K562 (cell line): ENCODE results near the gene CCDC9. TPM values are rescaled to one million over a fixed set of nuclear protein-coding genes. Genes with fewer than 3 reads are reported as not detected.

Experiments used
- ATF7 ChIP-seq: fragments of 450-650 bp; IDR thresholded peaks from 2 replicates; pipeline ENCODE4 v1.7.1; 2014; ENCODE audit warnings: mild to moderate bottlenecking, moderate library complexity
- BACH1 ChIP-seq: fragments of 200-800 bp; sonication (Bioruptor generic); IDR thresholded peaks from 2 replicates; pipeline ENCODE4 v1.6.1; 2016; ENCODE audit warnings: missing genetic modification characterization, missing compliant biosample characterization
- ELF1 ChIP-seq: fragments of 200-800 bp; sonication (Bioruptor generic); IDR thresholded peaks from 2 replicates; pipeline ENCODE4 v1.6.1; 2016; ENCODE audit warnings: missing genetic modification characterization, missing compliant biosample characterization
- HBP1 ChIP-seq: fragments of 450-650 bp; formaldehyde crosslinking; IDR thresholded peaks from 2 replicates; pipeline ENCODE4 v1.4.0; 2022; ENCODE audit warnings: missing genetic modification characterization
- IFI16 ChIP-seq: fragments of 250-450 bp; sonication (Bioruptor Pico); IDR thresholded peaks from 2 replicates; pipeline ENCODE4 v2.1.2; 2022; ENCODE audit warnings: mild to moderate bottlenecking, inconsistent platforms
- MLX ChIP-seq, 2 experiments: fragments of 450-650 bp in 1 of 2; sonication (generic) in 1 of 2; formaldehyde crosslinking; conservative IDR thresholded peaks; 2 replicates each; pipeline versions ENCODE4 v1.4.0 to v1.8.1; 2020 to 2022; ENCODE audit warnings: mild to moderate bottlenecking in 1 of 2, missing genetic modification reagents in 1 of 2
- MXI1 ChIP-seq: IDR thresholded peaks from 2 replicates; pipeline ENCODE4 v1.6.1; 2011; ENCODE audit warnings: low read depth, mild to moderate bottlenecking, improper control_type of control experiment, low read length
- NBN ChIP-seq: fragments of 450-650 bp; IDR thresholded peaks from 2 replicates; pipeline ENCODE4 v1.6.1; 2016; ENCODE audit warnings: low read depth, mild to moderate bottlenecking
- RBBP5 ChIP-seq: fragments of 200-600 bp; sonication (generic); IDR thresholded peaks from 2 replicates; pipeline ENCODE4 v1.6.1; 2012; ENCODE audit warnings: borderline replicate concordance, mild to moderate bottlenecking, low read length, control low read depth, inconsistent platforms; ENCODE audit not compliant: insufficient read depth, poor library complexity, severe bottlenecking
- SRF ChIP-seq, 2 experiments: fragments of 250-450, 450-650 bp in 1 of 2; sonication (Bioruptor Pico) in 1 of 2; sonication (generic) in 1 of 2; formaldehyde crosslinking; IDR thresholded peaks; 2 replicates each; pipeline versions ENCODE4 v1.5.0 to v1.5.1; 2020 to 2022; ENCODE audit warnings: mild to moderate bottlenecking in 1 of 2, missing genetic modification reagents in 1 of 2
- TEAD2 ChIP-seq: fragments of 450-650 bp; IDR thresholded peaks from 2 replicates; pipeline ENCODE4 v1.6.1; 2016; ENCODE audit warnings: missing genetic modification characterization, control low read depth, missing compliant biosample characterization
- TOE1 ChIP-seq, 2 experiments: fragments of 450-650 bp in 1 of 2; sonication (generic) in 1 of 2; formaldehyde crosslinking in 1 of 2; IDR thresholded peaks; 2 replicates each; pipeline versions ENCODE4 v1.7.1 to v1.8.0; 2016 to 2022; ENCODE audit warnings: borderline replicate concordance in 2 of 2, mild to moderate bottlenecking in 2 of 2, antibody characterized with exemption in 1 of 2, inconsistent platforms in 1 of 2, low read depth in 1 of 2, missing genetic modification reagents in 1 of 2, moderate library complexity in 1 of 2
- ZBTB7A ChIP-seq: IDR thresholded peaks from 2 replicates; pipeline ENCODE4 v1.6.1; 2011; ENCODE audit warnings: low read depth, mild to moderate bottlenecking, low read length, moderate library complexity, borderline replicate concordance; ENCODE audit not compliant: control insufficient read depth
- ZC3H8 ChIP-seq: fragments of 450-650 bp; IDR thresholded peaks from 2 replicates; pipeline ENCODE4 v1.6.1; 2017
- ZNF239 ChIP-seq: fragments of 250-450 bp; sonication (Bioruptor Pico); IDR thresholded peaks from 2 replicates; pipeline ENCODE4 v1.4.0; 2020; ENCODE audit warnings: mild to moderate bottlenecking
- ZNF263 ChIP-seq: sonication (generic); formaldehyde crosslinking; IDR thresholded peaks from 2 replicates; pipeline ENCODE4 v1.8.0; 2022; ENCODE audit warnings: mild to moderate bottlenecking, missing genetic modification reagents, borderline replicate concordance
- ZNF444 ChIP-seq: fragments of 250-450 bp; sonication (Bioruptor Pico); IDR thresholded peaks from 2 replicates; pipeline ENCODE4 v1.4.0; 2020; ENCODE audit warnings: mild to moderate bottlenecking, moderate library complexity
- ZNF583 ChIP-seq: fragments of 250-450 bp; sonication (Bioruptor Pico); IDR thresholded peaks from 2 replicates; pipeline ENCODE4 v1.4.0; 2020
- polyA plus RNA-seq, 8 experiments: library from polyadenylated mRNA; depleted of rRNA in 4 of 8; stranded (reverse) in 5 of 8; unstranded in 3 of 8; fragments of >200 nt; fragmentation: Nextera tagmentation in 2 of 8; fragmentation: Illumina TruSeq in 1 of 8; extraction: Ambion mirVana in 2 of 8; extraction: Trizol in 1 of 8; gene quantifications; 2 replicates each; pipeline versions ENCODE4 v1.2.1 to v1.2.3, GENCODE V29; 2011 to 2014; ENCODE audit warnings: inconsistent platforms in 1 of 8, missing spikeins in 1 of 8
- total RNA-seq, 7 experiments: library from RNA; depleted of rRNA in 6 of 7; stranded (reverse); fragments of >200 nt in 6 of 7; fragmentation: Illumina TruSeq in 2 of 7; extraction: Trizol in 2 of 7; gene quantifications; 2 replicates each; pipeline versions ENCODE4 v1.2.1 to v1.2.3, GENCODE V29; 2011 to 2021; ENCODE audit warnings: low replicate concordance in 1 of 7
- TF ChIP-seq, protein P1 (sequence below): sonication (generic); formaldehyde crosslinking; IDR thresholded peaks from 2 replicates; pipeline ENCODE4 v1.8.0; 2022; ENCODE audit warnings: missing genetic modification reagents, mild to moderate bottlenecking, moderate library complexity, borderline replicate concordance
- TF ChIP-seq, protein P2 (sequence below), 2 experiments: fragments of 450-650 bp; IDR thresholded peaks; 2 replicates each; pipeline ENCODE4 v1.6.1; 2018; ENCODE audit warnings: mild to moderate bottlenecking in 2 of 2, low read depth in 1 of 2; ENCODE audit not compliant: partially characterized antibody in 2 of 2

The CCDC9 gene
- total and polyA plus RNA-seq, 9 of the 15 experiments (the other 6 are each of a cell fraction or from before 2014, with no cell fraction given) = 0.23 to 38.6 (median 8.4) TPM

DNA sequence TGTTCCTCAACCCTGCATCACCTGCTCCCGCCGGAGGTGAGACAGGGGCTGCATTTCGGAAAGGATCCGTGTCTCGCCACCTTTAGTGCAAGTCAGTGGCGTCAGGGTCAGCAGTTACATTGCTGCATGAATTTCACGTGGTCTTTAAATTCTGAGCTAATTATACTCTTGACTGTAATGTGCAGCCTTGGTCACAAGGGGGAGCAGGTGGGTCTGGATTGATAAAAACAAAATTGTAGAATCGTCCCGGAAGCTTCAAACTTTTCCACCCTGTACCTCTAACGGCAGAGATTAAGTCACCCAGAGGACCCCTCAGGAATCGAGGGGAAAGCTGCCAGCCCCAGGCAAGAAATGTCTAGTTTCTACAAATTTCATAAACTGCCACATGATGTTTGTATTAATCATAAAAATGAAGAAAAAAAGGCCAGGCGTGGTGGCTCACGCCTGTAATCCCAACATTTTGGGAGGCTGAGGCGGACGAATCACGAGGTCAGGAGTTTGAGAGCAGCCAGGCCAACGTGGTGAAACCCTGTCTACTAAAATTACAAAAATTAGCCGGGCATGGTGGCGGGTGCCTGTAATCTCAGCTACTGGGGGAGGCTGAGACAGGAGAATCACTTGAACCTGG lies 45.5 kb upstream of the CCDC9 start (continued):
- 0 out of 2 replicates have a peak, but pooled peaks have one; percentile 36 for TF ChIP-seq HBP1
- peak; percentile 35; the same call in 1 of the 2 replicates for TF ChIP-seq ZBTB7A
- TF ChIP-seq ATF7 = peak; percentile 84
- TF ChIP-seq, protein P1, sequence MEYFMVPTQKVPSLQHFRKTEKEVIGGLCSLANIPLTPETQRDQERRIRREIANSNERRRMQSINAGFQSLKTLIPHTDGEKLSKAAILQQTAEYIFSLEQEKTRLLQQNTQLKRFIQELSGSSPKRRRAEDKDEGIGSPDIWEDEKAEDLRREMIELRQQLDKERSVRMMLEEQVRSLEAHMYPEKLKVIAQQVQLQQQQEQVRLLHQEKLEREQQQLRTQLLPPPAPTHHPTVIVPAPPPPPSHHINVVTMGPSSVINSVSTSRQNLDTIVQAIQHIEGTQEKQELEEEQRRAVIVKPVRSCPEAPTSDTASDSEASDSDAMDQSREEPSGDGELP (CRISPR knock-in tag) = peak; percentile 12; the same call in 1 of the 2 replicates
- no peak for TF ChIP-seq ZNF263 (CRISPR knock-in tag)
- no peak for TF ChIP-seq MLX (CRISPR knock-in tag; conservative IDR thresholded peaks at IDR 0.05)
- peak; percentile 71; the same call in 1 of the 2 replicates for TF ChIP-seq TOE1 (IDR thresholded peaks at IDR 0.05; ENCODE audit: borderline replicate concordance)
- TF ChIP-seq TOE1 (CRISPR knock-in tag; IDR thresholded peaks at IDR 0.05; ENCODE audit: borderline replicate concordance, low read depth) = no peak
- peak; percentile 41; the same call in 1 of the 2 replicates for TF ChIP-seq TEAD2 (tag)
- TF ChIP-seq NBN = 0 out of 2 replicates have a peak, but pooled peaks have one; percentile 35
- peak; percentile 3; the same call in 1 of the 2 replicates for TF ChIP-seq IFI16 (CRISPR knock-in tag)
- no peak for TF ChIP-seq ZNF444
- peak; percentile 68; the same call in 1 of the 2 replicates for TF ChIP-seq ZNF239 (CRISPR knock-in tag)
- peak in 1 of 2 experiments; percentile 46; a peak in 1 of 4 replicates for TF ChIP-seq SRF (CRISPR knock-in tag; IDR thresholded peaks at IDR 0.05)
- peak; percentile 70; the same call in 1 of the 2 replicates for TF ChIP-seq ELF1 (tag)
- TF ChIP-seq BACH1 (tag) = peak; percentile 83
- no peak for TF ChIP-seq MXI1
- TF ChIP-seq ZC3H8 = no peak
- TF ChIP-seq RBBP5 = no peak
- peak; percentile 91 for TF ChIP-seq ZNF583 (CRISPR knock-in tag)
- TF ChIP-seq, protein P2, sequence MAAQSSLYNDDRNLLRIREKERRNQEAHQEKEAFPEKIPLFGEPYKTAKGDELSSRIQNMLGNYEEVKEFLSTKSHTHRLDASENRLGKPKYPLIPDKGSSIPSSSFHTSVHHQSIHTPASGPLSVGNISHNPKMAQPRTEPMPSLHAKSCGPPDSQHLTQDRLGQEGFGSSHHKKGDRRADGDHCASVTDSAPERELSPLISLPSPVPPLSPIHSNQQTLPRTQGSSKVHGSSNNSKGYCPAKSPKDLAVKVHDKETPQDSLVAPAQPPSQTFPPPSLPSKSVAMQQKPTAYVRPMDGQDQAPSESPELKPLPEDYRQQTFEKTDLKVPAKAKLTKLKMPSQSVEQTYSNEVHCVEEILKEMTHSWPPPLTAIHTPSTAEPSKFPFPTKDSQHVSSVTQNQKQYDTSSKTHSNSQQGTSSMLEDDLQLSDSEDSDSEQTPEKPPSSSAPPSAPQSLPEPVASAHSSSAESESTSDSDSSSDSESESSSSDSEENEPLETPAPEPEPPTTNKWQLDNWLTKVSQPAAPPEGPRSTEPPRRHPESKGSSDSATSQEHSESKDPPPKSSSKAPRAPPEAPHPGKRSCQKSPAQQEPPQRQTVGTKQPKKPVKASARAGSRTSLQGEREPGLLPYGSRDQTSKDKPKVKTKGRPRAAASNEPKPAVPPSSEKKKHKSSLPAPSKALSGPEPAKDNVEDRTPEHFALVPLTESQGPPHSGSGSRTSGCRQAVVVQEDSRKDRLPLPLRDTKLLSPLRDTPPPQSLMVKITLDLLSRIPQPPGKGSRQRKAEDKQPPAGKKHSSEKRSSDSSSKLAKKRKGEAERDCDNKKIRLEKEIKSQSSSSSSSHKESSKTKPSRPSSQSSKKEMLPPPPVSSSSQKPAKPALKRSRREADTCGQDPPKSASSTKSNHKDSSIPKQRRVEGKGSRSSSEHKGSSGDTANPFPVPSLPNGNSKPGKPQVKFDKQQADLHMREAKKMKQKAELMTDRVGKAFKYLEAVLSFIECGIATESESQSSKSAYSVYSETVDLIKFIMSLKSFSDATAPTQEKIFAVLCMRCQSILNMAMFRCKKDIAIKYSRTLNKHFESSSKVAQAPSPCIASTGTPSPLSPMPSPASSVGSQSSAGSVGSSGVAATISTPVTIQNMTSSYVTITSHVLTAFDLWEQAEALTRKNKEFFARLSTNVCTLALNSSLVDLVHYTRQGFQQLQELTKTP (IDR thresholded peaks at IDR 0.05; ENCODE audit: low read depth in 1 of 2, partially characterized antibody in 2 of 2) = peak in 1 of 2 experiments; percentile 56
